ENCODE data around the gene NPB. TPM values are rescaled to one million over a fixed set of nuclear protein-coding genes. Genes with fewer than 3 reads are reported as not detected.

NPB gene
- total RNA-seq, 6 donors from 2014 or later, result 0.37 to 1.8 (median 0.94) TPM; not detected in 3

DNA sequence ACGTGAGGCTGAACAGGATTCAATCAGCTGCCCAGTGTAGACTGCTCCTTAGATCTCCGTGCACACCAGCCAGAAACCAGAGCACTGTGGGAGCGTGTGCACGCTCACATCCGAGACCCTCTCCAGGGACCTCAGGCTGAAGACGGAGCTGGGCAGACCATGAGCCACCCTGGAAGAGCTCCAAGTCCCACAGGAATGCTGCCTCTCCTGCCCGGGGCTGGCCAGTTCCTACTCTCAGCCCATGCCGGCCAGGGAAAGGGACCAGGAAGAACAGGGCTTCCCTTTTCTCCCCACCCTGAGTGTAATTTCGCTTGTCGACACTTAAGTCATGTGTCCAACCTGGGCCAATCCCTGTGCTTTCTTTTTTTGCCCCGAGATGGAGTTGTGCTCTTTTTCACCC is 17.5 kb upstream of the NPB start:
- TF ChIP-seq, protein P1, sequence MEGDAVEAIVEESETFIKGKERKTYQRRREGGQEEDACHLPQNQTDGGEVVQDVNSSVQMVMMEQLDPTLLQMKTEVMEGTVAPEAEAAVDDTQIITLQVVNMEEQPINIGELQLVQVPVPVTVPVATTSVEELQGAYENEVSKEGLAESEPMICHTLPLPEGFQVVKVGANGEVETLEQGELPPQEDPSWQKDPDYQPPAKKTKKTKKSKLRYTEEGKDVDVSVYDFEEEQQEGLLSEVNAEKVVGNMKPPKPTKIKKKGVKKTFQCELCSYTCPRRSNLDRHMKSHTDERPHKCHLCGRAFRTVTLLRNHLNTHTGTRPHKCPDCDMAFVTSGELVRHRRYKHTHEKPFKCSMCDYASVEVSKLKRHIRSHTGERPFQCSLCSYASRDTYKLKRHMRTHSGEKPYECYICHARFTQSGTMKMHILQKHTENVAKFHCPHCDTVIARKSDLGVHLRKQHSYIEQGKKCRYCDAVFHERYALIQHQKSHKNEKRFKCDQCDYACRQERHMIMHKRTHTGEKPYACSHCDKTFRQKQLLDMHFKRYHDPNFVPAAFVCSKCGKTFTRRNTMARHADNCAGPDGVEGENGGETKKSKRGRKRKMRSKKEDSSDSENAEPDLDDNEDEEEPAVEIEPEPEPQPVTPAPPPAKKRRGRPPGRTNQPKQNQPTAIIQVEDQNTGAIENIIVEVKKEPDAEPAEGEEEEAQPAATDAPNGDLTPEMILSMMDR (IDR thresholded peaks at IDR 0.05), result no peak
- TF ChIP-seq POLR2AphosphoS5 (IDR thresholded peaks at IDR 0.05) (no peak), POLR2A (IDR thresholded peaks at IDR 0.05) (no peak), EP300 (IDR thresholded peaks at IDR 0.05) (no peak)
- no peak overlapping the region for H3K4me3 ChIP-seq
- DNase-seq, result no peak
- H3K27me3 ChIP-seq, result no peaks in the 10 kb centered on the region
- H3K27ac ChIP-seq, result no peak overlapping the region
- no peaks in the 10 kb centered on the region for H3K9me3 ChIP-seq
- peaks cover 12 to 72% (median 53%) of the 10 kb centered on the region in 4 donors for H3K36me3 ChIP-seq
- H3K4me1 ChIP-seq, result peaks cover 0 to 3% (median under 1%) of the 10 kb centered on the region in 4 donors
- no peak for ATAC-seq (ENCODE audit: low FRiP score in 2 of 2)
- WGBS, 2 donors, result 75 to 78% methylated on average over 5 to 11 of the region's 11 CpGs

DNA sequence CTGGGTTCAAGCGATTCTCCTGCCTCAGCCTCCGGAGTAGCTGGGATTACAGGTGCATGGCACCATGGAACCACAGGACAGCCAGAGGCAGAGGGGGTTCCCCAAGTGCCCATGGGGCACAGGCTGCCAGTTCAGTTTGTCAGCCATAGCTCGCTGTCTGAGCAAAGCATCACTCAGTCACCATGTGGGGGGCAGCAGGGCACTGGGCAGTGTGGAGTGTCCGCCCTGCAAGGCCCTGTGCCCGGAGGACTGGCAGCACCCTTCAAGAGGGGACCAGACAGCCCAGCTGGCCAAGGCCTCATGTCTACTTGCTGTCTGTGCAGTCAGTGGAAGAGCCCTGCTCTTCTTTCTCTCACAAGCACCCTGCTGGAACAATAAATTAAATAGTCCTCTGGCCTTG is 17.1 kb upstream of the NPB start:
- Histone ChIP-seq H3K36me3 (peaks cover 12 to 72% (median 54%) of the 10 kb centered on the region in 4 donors), H3K4me3 (no peak overlapping the region), H3K4me1 (peaks cover 4 to 7% (median 5%) of the 10 kb centered on the region in 4 donors), H3K27me3 (no peaks in the 10 kb centered on the region), H3K27ac (no peak overlapping the region), H3K9me3 (no peaks in the 10 kb centered on the region)
- peak in 1 of 2 donors; percentile 36 for DNase-seq
- 97 to 100% methylated on average over 2 to 5 of the region's 5 CpGs for WGBS, 2 donors
- ATAC-seq (ENCODE audit: low FRiP score in 2 of 2), result peak; percentile 23 to 45
- TF ChIP-seq, protein P1 (IDR thresholded peaks at IDR 0.05), result no peak
- TF ChIP-seq EP300 (IDR thresholded peaks at IDR 0.05) (no peak), POLR2A (IDR thresholded peaks at IDR 0.05) (no peak), POLR2AphosphoS5 (IDR thresholded peaks at IDR 0.05) (no peak)

DNA sequence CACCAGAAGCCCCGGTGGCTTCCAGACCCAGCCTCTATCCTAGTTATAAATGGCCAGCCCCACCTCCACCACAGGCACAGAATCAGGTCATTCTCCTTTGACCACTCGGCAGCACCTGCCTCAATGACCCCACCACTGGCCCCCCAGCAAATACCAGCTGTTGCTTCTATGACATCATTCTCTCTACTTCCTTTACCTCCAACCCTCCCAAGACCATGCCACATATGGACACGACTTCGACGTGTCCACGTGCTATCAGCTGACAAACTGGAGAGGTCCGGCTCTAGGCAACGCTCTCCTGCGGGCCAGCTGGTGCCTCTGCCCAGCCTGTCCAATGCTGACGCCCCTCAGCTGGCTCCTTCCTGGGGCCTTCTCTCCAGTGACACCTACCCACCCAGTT is 16.6 kb upstream of the NPB start:
- Histone ChIP-seq H3K27ac (no peak overlapping the region), H3K4me3 (no peak overlapping the region), H3K36me3 (peaks cover 12 to 73% (median 53%) of the 10 kb centered on the region in 4 donors), H3K4me1 (peaks cover 9 to 12% (median 10%) of the 10 kb centered on the region in 4 donors), H3K9me3 (no peaks in the 10 kb centered on the region), H3K27me3 (no peaks in the 10 kb centered on the region)
- ATAC-seq (ENCODE audit: low FRiP score in 2 of 2) (no peak), DNase-seq (no peak)
- WGBS, 2 donors, result 88 to 92% methylated on average over 10 of the region's 10 CpGs
- TF ChIP-seq POLR2AphosphoS5 (IDR thresholded peaks at IDR 0.05) (no peak), POLR2A (IDR thresholded peaks at IDR 0.05) (no peak), EP300 (IDR thresholded peaks at IDR 0.05) (no peak)
- TF ChIP-seq, protein P1 (IDR thresholded peaks at IDR 0.05), result no peak

DNA sequence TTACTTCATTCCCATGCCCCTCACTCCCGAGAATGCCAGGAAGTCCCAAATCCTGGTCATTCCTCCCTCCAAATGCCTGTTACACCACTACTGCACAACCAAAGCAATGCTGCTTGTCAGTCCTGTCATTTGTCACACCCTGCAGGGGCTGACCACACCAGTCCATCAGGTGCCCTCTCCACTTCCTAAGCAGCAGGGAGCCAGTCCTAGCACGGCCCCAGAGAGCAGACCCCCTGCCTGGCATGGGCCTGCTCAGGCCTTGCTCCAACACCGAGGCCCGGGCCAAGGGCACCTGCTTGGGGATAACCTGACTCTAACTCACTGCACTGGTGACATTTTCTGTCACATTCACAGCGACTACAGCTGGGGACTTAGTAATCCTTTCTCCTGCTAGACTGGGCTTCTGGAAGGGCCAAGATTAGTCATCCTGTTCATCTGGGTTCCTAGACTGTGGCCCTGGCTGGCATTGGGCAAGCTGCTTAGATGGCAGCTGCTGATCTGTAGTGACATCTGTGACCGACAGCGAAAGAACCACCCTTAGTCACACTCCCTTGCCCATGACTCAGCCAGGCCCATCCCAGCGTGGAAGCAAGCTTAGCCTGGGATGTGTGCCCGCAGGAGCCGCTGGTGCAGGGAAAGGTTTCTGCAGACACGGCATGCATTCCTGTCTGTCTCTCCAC is 16.0 kb upstream of the NPB start:
- ATAC-seq (ENCODE audit: low FRiP score in 2 of 2), result no peak
- peak in 1 of 2 donors; percentile 49 for DNase-seq

More for the DNA sequence above, 16.0 kb upstream of the NPB start:
- no peaks in the 10 kb centered on the region for H3K27me3 ChIP-seq
- peaks cover 12 to 16% (median 14%) of the 10 kb centered on the region in 4 donors for H3K4me1 ChIP-seq
- WGBS, 2 donors, result 92 to 95% methylated on average over 7 to 11 of the region's 11 CpGs
- no peaks in the 10 kb centered on the region for H3K9me3 ChIP-seq
- H3K36me3 ChIP-seq, result peaks cover 12 to 73% (median 53%) of the 10 kb centered on the region in 4 donors
- no peak for TF ChIP-seq EP300 (IDR thresholded peaks at IDR 0.05)
- no peak for TF ChIP-seq POLR2A (IDR thresholded peaks at IDR 0.05)
- TF ChIP-seq, protein P1 (IDR thresholded peaks at IDR 0.05), result no peak
- H3K27ac ChIP-seq, result no peak overlapping the region
- H3K4me3 ChIP-seq, result no peak overlapping the region
